Activated naive CD4-positive, alpha-beta T cell treated with anti-CD3 and anti-CD28 coated beads, Interleukin-2, amount 50 U/mL, for 72 hours (primary cell): ENCODE measurements around the gene SNRNP27. TPM values are rescaled to one million over a fixed set of nuclear protein-coding genes. Genes with fewer than 3 reads are reported as not detected.
"Not testable (repeated sequence)": the region's sequence is repeated elsewhere in the genome, so short reads cannot be mapped to it uniquely, and the experiment has no call there.

ENCODE experiments used
- ATAC-seq, 2 donors: fragments of 150-1000 bp; cut with Tn5 transposase; 2 replicates each; pipeline ENCODE4 v1.10.0; 2021; ENCODE audit warnings: mild to moderate bottlenecking in 2 of 2, moderate library complexity in 2 of 2
- DNase-seq, 2 donors: peaks; one replicate each; pipeline ENCODE4 v3.0.0; 2021 to 2022; ENCODE audit warnings: low spot score in 2 of 2
- H3K27ac Mint-ChIP-seq, 2 donors: one replicate each; pipeline ENCODE4 v1.8.0; 2022; ENCODE audit warnings: mild to moderate bottlenecking in 2 of 2, mixed read lengths in 2 of 2
- H3K36me3 Mint-ChIP-seq, 2 donors: one replicate each; pipeline ENCODE4 v1.8.0; 2022; ENCODE audit warnings: mixed read lengths in 2 of 2
- H3K9me3 Mint-ChIP-seq, 2 donors: one replicate each; pipeline ENCODE4 v1.8.0; 2022; ENCODE audit warnings: mixed read lengths in 2 of 2
- total RNA-seq, 2 donors: library from RNA; stranded (reverse); gene quantifications; one replicate each; pipeline ENCODE4 v1.2.3, GENCODE V29; 2022

Gene SNRNP27
- total RNA-seq: 10 to 100 TPM; 61.4 to 69.4 TPM

GRCh38 chr2:69893684-69894551 lies at the start of gene SNRNP27:
Gene SNRNP27, plus strand, starts transcription at chr2:69893956. Its CDS starts 29 bp downstream, at chr2:69893985.
- H3K27ac Mint-ChIP-seq: peak within 1 kb of the TSS; percentile 96 to 100

GRCh38 chr2:69843993-69844392 lies 49.8 kb upstream of the SNRNP27 start:
- no peak for DNase-seq
- Mint-ChIP-seq H3K36me3 (peaks cover 5 to 15% of the 10 kb centered on the region in 2 donors), H3K27ac (no peak overlapping the region), H3K9me3 (no peaks in the 10 kb centered on the region)
- ATAC-seq: no peak

More at GRCh38 chr2:69893684-69894551, at the start of gene SNRNP27:
- ATAC-seq (peak; percentile 87 to 88), DNase-seq (peak; percentile 74 to 82)
- Mint-ChIP-seq H3K36me3 (peaks cover 9 to 29% of the 10 kb centered on the region in 2 donors), H3K9me3 (peaks cover 0 to 3% of the 10 kb centered on the region in 2 donors)

GRCh38 chr2:69844560-69844959 lies 49.2 kb upstream of the SNRNP27 start:
- Mint-ChIP-seq H3K36me3 (peaks cover 5 to 15% of the 10 kb centered on the region in 2 donors), H3K27ac (no peak overlapping the region), H3K9me3 (no peaks in the 10 kb centered on the region)
- DNase-seq: no peak
- no peak for ATAC-seq

GRCh38 chr2:69846182-69847067 lies 47.3 kb upstream of the SNRNP27 start:
- Mint-ChIP-seq H3K36me3 (peaks cover 5 to 15% of the 10 kb centered on the region in 2 donors), H3K9me3 (no peaks in the 10 kb centered on the region), H3K27ac (peak overlapping the region in 1 of 2 donors; percentile 7)
- ATAC-seq (no peak), DNase-seq (no peak)

GRCh38 chr2:69847068-69847828 lies 46.5 kb upstream of the SNRNP27 start:
- peak overlapping the region in 1 of 2 donors; percentile 7 for H3K27ac Mint-ChIP-seq
- peaks cover 5 to 15% of the 10 kb centered on the region in 2 donors for H3K36me3 Mint-ChIP-seq
- H3K9me3 Mint-ChIP-seq: no peaks in the 10 kb centered on the region

GRCh38 chr2:69848186-69848790 lies 45.5 kb upstream of the SNRNP27 start:
- H3K27ac Mint-ChIP-seq: no peak overlapping the region
- ATAC-seq: no peak
- no peaks in the 10 kb centered on the region for H3K9me3 Mint-ChIP-seq
- DNase-seq: no peak
- H3K36me3 Mint-ChIP-seq: peaks cover 5 to 15% of the 10 kb centered on the region in 2 donors

More at GRCh38 chr2:69847068-69847828, 46.5 kb upstream of the SNRNP27 start:
- ATAC-seq (no peak), DNase-seq (no peak)

- H3K27ac Mint-ChIP-seq: no peak overlapping the region
- H3K36me3 Mint-ChIP-seq: no peaks in the 10 kb centered on the region
- ATAC-seq (no peak), DNase-seq (no peak)
- H3K9me3 Mint-ChIP-seq: no peaks in the 10 kb centered on the region
These were observed 35.5 kb upstream of the SNRNP27 start for GRCh38 chr2:69858261-69858660.

GRCh38 chr2:69863298-69863697 lies 30.5 kb upstream of the SNRNP27 start:
- ATAC-seq (no peak), DNase-seq (no peak)
- Mint-ChIP-seq H3K36me3 (peaks cover 14 to 15% of the 10 kb centered on the region in 2 donors), H3K9me3 (no peaks in the 10 kb centered on the region), H3K27ac (no peak overlapping the region)

- Mint-ChIP-seq H3K9me3 (peaks cover 0 to 3% of the 10 kb centered on the region in 2 donors), H3K36me3 (no peaks in the 10 kb centered on the region), H3K27ac (peak overlapping the region in 1 of 2 donors; percentile 51)
- DNase-seq (no peak), ATAC-seq (peak; percentile 36 to 72)
These were observed 5.3 kb upstream of the SNRNP27 start for GRCh38 chr2:69888451-69888850.

- ATAC-seq (no peak), DNase-seq (no peak)
- H3K27ac Mint-ChIP-seq: no peak overlapping the region
- peaks cover 7 to 8% of the 10 kb centered on the region in 2 donors for H3K36me3 Mint-ChIP-seq
- peaks cover 0 to 3% of the 10 kb centered on the region in 2 donors for H3K9me3 Mint-ChIP-seq
These were observed 4.5 kb upstream of the SNRNP27 start for GRCh38 chr2:69889302-69889701.

GRCh38 chr2:69890881-69891280 lies 2.9 kb upstream of the SNRNP27 start:
- ATAC-seq (no peak), DNase-seq (no peak)
- H3K27ac Mint-ChIP-seq: no peak overlapping the region
- peaks cover 9 to 20% of the 10 kb centered on the region in 2 donors for H3K36me3 Mint-ChIP-seq
- peaks cover 0 to 3% of the 10 kb centered on the region in 2 donors for H3K9me3 Mint-ChIP-seq

GRCh38 chr2:69892838-69893424 lies 825 bp upstream of the SNRNP27 start:
- not testable (repeated sequence) for DNase-seq, H3K9me3 Mint-ChIP-seq, ATAC-seq
- peaks cover 9 to 29% of the 10 kb centered on the region in 2 donors for H3K36me3 Mint-ChIP-seq
- H3K27ac Mint-ChIP-seq: peak overlapping the region; percentile 96 to 100

- DNase-seq, H3K9me3 Mint-ChIP-seq, ATAC-seq: not testable (repeated sequence)
- Mint-ChIP-seq H3K27ac (peak overlapping the region; percentile 96 to 100), H3K36me3 (peaks cover 9 to 29% of the 10 kb centered on the region in 2 donors)
These were observed 981 bp downstream of the SNRNP27 start for GRCh38 chr2:69894737-69895136.

- H3K36me3 Mint-ChIP-seq: peaks cover 13 to 25% of the 10 kb centered on the region in 2 donors
- DNase-seq: no peak
- peak; percentile 28 to 37 for ATAC-seq
- H3K9me3 Mint-ChIP-seq: no peaks in the 10 kb centered on the region
- H3K27ac Mint-ChIP-seq: peak overlapping the region; percentile 86 to 88
These were observed 8.6 kb downstream of the SNRNP27 start for GRCh38 chr2:69902213-69902922.

- H3K36me3 Mint-ChIP-seq: peaks cover 4 to 9% of the 10 kb centered on the region in 2 donors
- DNase-seq (no peak), ATAC-seq (no peak)
- no peaks in the 10 kb centered on the region for H3K9me3 Mint-ChIP-seq
- H3K27ac Mint-ChIP-seq: no peak overlapping the region
These were observed 13.5 kb downstream of the SNRNP27 start for GRCh38 chr2:69907216-69907615.
